Stimulated activated CD4-positive, alpha-beta T cell treated with anti-CD3 and anti-CD28 coated beads, Interleukin-2, amount 100 ng/mL, for 48 hours (primary cell): ENCODE data around the gene RUNX1.

ENCODE experiments used
- DNase-seq, 2 donors: peaks; one replicate each; pipeline ENCODE4 v3.0.0-alpha.2; 2020

Gene RUNX1

DNA sequence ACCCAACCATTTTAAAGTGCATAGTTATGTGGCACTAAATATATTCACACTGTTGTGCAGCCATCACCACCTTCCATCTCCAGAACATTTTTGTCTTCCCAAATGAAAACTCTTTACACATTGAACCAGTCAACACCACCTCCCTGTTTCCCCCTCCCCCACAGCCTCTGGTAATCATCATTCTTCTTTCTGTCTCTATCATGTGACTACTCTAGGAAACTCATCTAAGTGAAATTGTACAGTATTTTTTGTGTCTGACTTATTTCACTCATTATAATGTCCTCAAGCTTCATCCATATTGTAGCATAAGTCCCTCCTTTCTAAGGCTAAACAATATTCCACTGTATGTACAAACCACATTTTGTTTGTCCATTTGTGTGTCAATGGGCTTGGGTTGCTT lies 128.0 kb downstream of the RUNX1 start:
- no peak for DNase-seq

DNA sequence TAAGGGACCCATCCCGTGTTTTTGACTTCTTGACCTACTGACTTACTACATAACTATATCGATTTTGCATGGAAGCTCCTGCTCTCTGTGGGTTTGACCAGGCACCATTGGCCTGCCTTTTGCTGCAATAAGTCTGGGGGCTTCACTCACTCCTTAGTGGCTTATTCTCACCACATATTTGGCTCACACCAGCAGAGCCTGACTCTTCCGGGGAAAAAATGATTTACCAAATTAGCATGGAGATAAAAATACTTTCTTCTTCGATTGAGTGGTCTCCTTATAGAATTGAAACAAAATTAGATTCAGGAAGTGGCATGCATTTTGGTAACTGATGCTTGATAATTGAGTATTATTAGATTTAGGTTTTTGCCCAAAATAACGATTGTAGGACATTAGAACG lies 129.7 kb downstream of the RUNX1 start:
- DNase-seq, result no peak

DNA sequence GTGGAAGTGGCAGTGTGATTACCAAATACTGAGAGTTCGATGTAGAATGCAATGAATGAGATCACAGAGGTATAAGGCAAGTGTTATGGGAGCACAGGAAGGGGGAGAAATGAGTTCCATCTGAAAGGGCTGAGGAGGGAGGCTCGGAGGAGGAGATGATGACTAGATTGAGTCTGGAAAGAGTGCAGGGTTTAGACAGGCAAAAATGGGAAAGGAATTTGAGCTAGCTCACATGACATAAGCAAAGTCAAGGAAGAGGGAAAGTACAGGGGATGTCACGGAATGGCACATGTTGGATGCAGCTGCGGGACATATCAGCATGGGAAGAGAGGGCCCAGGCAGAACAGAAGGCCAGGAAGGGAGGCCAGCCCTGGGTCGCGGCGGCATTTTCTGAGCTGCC lies 132.7 kb downstream of the RUNX1 start:
- no peak for DNase-seq

DNA sequence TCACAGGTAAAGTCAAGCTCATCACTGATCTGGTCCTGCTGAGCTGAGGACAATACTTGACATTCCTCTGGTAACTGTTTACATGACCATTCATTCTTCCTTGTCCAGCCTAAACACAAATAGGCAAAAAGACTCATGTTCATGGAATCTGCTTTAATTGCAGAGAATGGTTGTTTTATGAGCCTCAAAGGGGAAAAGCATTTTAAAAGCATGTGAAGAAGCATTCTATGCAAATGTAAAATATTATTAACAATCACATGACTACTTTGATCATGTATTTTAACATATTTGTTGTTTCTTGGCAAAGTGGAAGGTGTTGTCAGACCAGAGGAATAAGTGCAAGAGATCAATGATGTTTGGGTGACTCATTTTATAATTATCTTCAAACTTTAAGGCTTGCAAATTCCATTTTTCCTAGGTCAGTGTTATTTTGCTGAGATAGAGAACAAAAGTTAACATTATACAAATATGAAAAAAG lies 133.7 kb downstream of the RUNX1 start:
- DNase-seq, result no peak

DNA sequence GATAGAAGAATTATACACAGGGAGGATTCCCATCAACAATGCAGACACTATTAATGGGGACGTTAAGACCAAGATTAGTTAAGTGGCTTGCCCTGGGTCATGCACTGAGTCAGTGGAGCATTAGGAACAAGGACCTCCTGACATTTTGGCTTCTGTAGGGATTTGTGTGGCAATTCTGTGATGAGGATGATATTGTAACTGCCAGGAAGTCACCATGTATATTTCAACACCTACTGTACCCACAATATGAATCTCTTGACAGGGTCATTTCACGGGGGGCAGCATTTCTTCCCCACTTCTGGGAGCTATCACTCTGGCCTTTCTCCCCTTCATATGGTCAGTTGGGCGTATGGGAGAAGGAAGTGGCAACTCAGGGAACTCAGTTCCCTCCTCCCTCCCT lies 134.9 kb downstream of the RUNX1 start:
- no peak for DNase-seq

DNA sequence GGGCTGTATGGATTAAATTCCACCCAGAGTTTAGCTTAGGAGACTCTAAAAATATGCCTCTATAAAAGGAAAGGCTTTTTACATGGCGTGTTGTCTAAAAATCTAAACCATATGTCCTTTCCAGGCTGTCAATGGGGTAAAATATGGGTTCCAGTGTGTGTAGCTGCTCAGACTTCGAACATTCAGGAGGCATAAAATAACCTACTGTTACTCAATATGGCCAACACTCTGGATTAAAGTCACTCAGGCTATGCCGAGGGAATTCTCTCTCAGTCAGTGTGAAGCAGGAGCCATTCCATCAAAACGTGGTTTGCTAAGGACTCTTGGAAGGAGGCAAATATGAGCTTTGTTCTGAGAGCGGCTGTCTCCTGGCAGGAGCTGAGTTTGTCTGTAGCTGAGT lies 135.3 kb downstream of the RUNX1 start:
- no peak for DNase-seq

DNA sequence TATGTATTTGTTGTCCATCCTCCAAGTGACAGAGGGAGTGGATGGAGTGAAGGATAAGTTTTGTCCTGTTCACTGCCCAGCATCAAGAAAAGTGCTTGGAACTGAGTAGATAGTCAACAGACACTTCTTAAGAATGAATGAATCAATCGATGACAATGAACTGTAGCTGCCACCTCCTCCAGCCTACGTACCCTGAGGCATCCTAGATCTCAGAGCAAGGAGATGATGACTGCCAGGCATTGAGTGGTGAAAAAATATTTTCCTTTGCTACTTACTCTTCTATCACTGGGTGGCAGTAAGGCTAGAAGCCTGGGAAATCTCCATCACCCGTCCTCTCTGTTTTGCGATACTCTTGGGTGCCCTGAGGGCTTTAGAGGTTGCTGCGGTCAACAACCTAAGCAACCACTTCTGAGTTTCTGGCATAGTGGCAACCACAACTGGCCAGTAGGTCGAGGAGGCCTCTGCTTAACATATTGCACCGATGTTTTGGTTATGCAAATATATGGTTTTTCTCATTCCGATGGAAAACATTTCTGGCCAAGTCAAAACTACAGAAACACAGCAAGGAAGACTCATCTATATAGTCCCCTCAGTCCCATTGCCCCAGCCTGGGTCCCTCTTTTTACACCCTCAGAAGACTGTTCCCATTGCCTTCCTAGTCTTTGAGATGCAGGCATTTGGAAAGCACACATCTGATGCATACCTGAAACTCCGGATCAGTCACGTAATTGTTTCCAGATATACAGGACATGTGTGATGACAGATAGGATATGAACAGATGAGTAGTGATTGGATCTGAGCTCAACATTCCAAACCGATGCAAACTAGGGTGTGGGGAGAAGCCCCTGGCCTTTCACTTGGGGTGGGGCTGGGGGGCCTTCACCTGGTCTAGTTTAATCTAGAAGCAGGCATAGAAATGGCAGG lies 136.8 kb downstream of the RUNX1 start:
- no peak for DNase-seq

DNA sequence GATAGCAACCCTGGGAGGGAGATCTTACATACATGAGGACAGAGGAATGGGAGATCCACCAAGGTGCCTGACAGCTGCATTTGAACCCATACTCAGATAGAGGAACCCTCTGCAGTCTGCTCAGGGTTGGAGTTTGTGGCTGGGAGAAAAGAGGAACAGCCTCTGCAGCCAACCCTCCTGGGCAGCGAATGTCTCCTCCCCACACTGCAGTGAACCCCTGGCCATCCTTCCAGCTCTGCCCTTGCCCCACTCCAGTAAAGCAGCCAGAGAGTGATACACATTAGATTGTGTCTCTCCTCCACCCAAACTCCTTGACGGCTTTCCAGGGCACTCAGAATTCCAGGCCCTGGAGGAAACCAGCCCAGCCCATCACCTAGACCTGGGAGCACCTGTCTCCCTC lies 137.7 kb downstream of the RUNX1 start:
- no peak for DNase-seq

DNA sequence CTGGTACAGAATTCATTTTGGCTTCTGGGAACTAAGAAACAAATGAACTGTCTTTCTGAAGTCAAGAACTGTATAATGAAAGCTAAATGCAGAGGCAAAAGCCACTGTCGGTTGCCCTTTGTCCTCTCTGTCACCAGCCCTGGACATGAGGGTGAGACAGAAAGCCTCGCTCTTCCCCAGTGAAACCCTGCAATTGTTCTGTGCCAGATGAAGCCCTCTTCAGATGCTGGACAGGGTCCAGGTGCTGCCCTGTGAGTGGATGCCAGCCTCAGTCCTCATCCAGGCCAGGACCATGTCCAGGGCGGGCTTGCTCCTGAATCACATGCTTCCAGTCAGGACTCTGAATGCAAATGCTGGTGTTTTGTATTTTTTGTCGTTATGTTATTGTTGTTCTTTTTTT lies 138.7 kb downstream of the RUNX1 start:
- no peak for DNase-seq

DNA sequence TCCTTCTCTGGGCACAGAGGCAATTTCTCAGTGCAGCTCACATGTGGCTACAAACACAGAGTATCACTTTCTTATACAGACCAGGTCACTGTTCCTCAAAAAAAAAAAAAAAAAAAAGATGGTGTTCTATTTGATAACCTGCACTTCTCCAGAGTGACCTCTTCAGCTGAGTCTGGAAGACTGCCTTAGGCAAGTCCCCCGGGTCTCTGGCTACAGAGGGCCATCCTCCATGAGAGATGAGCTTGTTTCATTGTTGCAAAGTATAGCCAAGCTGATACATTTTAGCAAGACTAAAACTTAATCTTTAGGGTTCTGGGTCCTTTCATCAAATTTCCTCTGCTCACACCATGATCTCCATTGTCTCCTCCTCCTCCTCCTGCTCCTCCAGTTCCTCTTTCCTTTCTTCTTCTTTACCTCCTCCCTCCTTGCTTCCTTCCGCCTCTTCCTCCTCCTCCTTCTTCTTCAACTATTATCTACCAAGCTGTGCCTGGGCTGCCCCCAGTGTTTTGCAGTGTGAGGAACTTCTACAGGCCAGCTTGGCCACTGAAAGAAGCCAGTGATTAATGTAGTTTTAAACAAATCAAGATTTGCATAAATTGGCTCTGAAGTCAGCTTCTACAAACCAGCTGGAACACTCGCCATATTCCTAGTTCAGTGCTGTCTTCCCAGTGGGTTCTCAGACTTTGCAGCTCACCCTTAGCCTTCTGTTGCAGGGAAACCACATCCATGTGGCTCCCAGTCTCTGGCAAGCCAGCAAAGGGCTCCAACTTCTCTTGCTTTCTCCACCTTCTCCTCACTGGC lies 139.4 kb downstream of the RUNX1 start:
- no peak for DNase-seq

DNA sequence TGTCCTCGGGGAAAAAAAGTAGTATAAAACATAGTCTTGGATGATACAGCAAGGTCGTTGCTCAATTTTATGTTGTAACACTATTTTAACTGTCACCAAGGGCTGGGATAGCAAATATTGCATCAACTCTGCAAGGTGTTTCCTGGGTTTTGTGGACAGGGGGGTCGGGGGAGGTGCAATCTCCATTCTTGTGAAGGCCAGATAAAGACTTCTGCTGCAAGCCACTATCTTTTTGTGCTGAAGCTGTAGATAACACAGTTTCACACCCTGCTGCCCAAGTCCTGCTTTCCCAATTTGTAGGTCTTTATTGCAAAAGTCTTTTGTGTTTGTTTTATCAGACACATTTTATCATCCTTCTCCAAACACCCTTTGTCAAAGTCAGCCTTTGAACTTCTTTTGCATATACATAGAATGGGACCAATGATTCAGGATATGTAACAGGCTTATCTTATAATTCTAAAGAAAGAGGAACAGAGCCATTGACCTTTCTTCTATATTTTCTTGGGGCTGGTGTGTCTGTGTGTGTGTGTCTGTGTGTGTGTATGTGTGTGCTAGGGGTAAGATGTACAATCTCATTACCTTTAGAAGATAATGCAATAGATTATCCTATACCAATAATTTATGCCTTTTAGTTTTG lies 140.6 kb downstream of the RUNX1 start:
- no peak for DNase-seq

DNA sequence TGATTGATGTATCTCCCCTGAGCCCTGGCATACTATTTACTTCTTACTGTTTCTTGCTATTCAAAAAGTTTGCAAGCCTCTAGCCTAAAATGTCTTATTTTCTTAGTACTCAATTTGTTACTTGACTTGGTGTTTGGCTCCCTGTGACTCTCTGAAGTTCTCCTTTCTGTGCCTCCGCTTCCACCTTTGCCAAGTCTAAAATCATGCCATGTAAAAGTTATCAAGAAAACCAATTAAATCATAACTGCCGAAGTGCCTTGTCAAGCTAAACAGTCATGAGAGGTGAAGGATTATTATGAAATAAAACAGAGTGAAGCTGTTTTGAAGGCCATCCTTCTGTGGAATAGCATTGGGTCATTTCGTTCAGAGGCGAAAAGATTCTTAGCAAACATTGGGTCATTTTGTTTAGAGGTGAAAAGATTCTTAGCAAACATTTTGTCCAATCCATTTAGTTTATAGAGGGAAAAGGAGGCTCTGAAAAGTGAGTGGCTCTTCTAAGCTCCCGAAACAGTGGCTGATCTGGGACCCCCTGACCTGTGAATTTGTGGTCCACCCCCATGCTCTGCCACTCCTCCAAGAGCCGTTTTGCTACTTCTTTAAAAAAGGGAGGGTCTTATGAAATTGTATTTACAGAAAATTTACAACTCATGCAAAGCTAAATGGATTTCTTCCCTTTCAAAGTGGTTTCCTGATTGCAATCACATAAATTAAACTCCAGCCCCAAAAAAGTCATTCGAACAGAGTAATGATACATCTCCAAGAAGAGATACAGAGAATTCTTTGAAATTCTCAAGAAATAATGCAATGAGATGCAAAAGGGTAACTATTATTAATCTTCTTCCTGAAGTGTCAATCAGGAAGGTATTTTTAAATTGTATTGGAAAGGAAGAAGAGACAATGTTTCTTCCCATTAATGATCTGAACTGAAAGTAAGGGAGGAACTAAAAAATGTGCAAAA lies 141.4 kb downstream of the RUNX1 start:
- no peak for DNase-seq

DNA sequence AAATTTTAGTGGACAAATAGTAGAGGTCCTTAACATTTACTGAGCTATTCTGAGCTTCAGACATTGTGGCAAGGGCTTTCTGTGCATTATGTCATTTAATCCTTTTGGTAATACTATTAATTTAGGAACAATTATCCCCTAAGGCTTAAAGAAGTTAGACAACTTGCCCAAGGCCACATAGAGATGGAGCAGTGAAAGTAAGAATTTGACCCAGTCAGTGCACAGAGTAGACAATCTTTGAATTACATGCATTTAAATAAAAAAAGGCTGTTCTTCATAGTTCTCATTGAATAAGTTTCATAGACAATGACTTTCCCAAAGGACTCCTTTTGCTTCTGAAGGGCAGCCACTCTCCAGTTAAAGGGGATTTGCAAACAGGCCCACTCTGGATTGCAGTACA lies 142.7 kb downstream of the RUNX1 start:
- no peak for DNase-seq

DNA sequence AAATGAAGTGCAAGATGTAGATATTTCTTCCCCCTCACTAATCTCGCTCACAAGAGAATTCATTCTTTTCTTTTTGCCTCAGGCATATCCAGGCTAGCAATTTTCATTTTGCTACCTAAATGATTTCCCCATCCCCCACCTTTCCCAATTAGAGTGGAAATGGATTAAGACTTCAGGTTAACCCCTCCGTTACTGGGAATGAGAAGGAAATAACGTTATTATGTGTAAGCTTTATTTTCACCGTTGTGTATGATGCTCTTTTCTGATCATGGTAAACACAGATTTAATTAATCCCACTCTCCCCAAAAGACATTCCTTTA lies 143.9 kb downstream of the RUNX1 start:
- no peak for DNase-seq

DNA sequence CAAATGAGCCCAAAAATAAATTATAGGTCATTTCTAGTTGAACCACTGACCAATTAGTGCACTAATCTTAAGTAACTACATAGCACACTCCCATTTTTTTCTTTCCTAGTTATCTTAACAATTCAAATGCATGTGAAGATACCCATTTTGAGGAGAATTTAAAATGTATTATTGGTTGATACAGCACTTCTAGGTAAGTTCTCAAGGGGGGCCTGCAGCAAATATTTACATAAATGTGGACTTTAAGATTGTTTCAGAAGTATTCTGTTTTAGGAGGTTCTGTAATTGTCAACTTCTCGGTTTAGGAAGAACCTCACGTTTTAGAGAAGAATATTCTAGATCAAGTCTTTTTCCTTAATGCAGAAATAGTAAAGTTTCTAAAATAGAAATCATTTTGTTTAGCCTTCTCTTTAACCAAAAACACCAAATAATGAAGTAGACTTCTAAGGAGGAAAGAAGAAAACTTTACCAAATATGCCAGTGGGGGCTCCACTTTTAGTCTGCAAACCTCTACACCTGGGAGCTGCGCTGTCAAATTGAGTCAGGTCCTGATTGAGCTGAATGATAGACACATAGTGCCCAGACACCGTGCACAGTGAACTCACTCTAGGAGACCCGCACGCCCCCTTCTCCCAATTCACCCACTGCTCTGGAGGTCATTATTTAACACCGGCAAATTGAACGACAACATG lies 144.4 kb downstream of the RUNX1 start:
- DNase-seq, result no peak

DNA sequence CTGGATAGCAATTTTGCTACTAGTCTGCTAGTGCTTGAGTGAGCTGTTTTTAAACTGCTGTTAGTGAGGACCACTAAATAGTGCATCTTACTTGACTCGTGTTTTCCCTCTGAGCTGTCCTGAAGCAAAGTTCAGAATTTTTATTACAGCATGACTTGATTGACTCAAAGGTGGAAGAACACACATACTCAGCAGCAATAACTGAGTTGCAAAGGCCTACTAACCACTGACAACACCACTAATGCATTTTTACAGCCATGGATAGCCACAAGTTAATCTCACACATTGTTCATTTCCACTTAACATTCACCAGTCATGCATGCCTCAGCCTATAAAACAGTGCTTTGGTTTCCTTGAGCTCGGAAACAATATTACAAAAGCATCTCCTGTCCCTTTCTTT lies 148.7 kb downstream of the RUNX1 start:
- DNase-seq, result no peak

DNA sequence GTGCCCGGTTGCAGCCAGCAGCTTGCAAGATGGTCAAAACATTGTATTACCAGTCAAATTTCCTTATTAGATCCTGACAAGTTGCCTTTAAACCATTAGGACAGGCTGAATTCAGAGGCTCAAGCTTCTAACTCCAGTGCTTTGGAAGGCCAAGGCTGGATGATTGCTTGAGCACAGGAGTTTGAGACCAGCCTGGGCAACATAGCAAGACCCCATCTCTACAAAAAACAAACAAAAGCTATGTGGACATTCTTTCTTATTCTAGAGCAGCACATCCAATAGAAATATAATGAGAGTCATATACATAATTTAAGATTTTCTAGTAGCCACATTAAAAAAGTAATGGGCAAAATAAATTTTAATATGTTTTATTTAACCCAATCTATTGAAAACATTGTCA lies 149.3 kb downstream of the RUNX1 start:
- no peak for DNase-seq

DNA sequence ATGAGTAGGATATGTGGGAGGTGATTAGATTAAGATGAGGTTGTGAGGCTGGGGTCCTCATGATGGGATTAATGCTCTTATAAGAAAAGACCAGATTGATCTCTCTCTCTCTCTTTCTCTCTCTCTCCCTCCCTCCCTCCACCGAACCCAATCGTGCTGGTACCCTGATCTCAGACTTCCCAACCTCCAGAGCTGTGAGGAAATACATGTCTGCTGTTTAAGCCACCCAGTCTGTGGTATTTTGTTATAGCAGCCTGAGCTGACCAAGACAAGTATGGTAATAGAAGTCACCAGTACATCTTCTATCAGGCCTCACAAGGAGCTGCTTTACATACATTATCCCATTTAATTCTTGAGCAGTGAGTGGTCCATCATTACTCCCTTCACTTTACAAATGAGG lies 149.8 kb downstream of the RUNX1 start:
- no peak for DNase-seq

DNA sequence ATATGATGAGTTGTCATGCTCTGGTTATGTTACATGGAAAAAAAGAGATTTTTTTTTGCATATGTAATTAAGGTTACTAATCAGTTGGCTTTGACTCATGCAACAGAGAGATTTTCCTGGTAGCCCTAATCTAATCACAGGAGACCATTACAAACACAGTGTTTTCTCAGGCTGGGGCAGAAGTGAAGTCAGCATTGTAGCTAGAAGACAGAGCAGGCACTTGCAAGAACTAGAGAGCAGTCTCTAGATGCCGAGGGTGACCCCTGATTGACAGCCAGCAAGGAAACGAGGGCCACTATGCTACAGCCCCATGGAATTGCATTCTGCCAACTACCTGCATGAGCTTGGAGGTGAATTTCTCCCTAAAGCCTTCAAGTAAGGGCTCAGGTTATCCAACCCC lies 151.3 kb downstream of the RUNX1 start:
- DNase-seq, result no peak

DNA sequence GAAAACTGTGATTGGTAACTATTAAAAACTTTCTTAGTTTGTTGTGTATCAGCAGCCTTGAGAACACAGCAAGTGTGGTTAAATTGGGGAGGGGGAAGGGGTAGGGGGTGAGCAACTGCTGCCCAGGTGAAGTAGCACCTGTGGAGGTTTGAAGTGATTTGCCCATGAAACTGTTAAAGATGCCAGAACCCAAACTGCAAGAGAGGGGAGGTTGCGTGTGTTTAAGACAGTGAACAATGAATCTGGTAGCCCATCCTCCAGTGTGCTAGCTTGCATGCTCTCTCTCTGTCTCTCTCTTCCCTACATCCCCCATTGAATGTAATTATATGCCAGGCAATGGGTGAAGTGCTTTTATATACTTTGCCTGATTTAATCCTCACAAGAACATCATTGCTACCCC lies 154.7 kb downstream of the RUNX1 start:
- no peak for DNase-seq

DNA sequence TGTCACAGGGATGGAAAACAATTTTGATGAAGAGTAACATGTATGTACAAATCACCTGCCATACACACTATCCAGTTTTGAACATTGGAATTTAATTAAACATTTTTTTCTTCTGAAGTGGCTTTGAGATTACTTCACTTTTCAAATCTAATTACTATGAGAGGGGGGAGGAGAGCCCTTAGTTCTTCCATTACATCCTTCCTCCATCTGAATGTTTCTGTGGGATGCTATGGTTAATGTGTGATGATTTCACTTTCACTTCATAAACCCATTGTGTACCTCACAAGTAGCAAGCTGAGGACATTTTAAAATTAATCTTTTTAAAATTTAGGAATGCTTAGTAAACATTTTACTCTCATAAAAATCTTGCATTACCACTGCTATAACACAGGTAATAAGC lies 156.9 kb downstream of the RUNX1 start:
- DNase-seq, result no peak

DNA sequence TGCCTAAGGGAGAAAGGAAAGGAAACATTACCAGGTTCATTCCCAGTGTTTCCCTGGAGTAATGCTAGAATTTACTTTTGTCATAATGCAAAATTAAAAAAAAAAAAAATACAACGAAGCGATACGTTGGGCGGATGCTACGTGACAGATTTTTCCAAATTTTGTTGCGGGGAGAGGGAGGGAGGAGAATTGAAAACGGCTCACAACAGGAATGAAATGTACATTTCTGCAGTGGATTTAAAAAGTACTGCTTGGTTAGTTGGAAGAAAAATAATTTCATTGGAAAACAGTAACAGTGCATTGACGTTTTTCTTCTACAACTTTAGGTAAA lies 157.5 kb downstream of the RUNX1 start:
- no peak for DNase-seq
